ENCODE results near the gene CHRDL2.

DNA sequence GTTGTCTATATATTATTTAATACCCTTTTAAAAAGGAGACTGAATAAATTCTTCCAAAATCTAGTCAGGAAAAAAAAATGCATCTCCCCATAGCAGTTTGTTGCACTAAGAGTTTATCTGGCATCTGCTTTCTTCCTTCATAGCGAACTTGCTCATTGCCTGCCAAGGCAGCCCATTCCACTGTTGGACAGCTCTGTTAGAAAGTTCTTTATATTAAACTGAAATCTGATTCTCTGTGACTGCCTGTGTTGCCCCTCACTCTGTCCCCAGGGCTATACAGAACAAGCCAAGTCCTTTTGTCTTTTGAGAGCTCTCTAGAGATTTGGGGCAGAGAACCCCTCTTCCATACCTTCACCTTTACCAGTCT, 3.3 kb upstream of the CHRDL2 start:
- TF ChIP-seq, protein P1, sequence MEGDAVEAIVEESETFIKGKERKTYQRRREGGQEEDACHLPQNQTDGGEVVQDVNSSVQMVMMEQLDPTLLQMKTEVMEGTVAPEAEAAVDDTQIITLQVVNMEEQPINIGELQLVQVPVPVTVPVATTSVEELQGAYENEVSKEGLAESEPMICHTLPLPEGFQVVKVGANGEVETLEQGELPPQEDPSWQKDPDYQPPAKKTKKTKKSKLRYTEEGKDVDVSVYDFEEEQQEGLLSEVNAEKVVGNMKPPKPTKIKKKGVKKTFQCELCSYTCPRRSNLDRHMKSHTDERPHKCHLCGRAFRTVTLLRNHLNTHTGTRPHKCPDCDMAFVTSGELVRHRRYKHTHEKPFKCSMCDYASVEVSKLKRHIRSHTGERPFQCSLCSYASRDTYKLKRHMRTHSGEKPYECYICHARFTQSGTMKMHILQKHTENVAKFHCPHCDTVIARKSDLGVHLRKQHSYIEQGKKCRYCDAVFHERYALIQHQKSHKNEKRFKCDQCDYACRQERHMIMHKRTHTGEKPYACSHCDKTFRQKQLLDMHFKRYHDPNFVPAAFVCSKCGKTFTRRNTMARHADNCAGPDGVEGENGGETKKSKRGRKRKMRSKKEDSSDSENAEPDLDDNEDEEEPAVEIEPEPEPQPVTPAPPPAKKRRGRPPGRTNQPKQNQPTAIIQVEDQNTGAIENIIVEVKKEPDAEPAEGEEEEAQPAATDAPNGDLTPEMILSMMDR (IDR thresholded peaks at IDR 0.05) = no peak
- TF ChIP-seq EP300 (IDR thresholded peaks at IDR 0.05) (no peak), POLR2A (IDR thresholded peaks at IDR 0.05) (no peak)
